ENCODE data around the gene PAOX. TPM values are rescaled to one million over a fixed set of nuclear protein-coding genes. Genes with fewer than 3 reads are reported as not detected.
"Not testable (repeated sequence)": the region's sequence is repeated elsewhere in the genome, so short reads cannot be mapped to it uniquely, and the experiment has no call there.

Gene PAOX
- total RNA-seq, 1 donor from 2014 or later, result 9.4 TPM

- Mint-ChIP-seq H3K27ac (no peak overlapping the region), H3K27me3 (no peaks in the 10 kb centered on the region)
Measured at GRCh38 chr10:133405272-133405671, 26.2 kb downstream of the PAOX start.

GRCh38 chr10:133405844-133406527 is 26.9 kb downstream of the PAOX start:
- no peak overlapping the region for H3K27ac Mint-ChIP-seq
- intact Hi-C loops (cut with micrococcal nuclease), result no loop called here
- DNase-seq, result no peak
- peaks cover 82% of the 10 kb centered on the region for H3K36me3 Mint-ChIP-seq (ENCODE audit: low read depth)
- no peak overlapping the region for H3K4me3 Mint-ChIP-seq
- peaks cover 20% of the 10 kb centered on the region for H3K9me3 Mint-ChIP-seq
- peaks cover 24% of the 10 kb centered on the region for H3K4me1 Mint-ChIP-seq
- H3K27me3 Mint-ChIP-seq, result no peaks in the 10 kb centered on the region

More at GRCh38 chr10:133405272-133405671, 26.2 kb downstream of the PAOX start:
- Mint-ChIP-seq H3K4me1 (peaks cover 31% of the 10 kb centered on the region), H3K9me3 (peaks cover 20% of the 10 kb centered on the region), H3K4me3 (no peak overlapping the region), H3K36me3 (ENCODE audit: low read depth) (peaks cover 79% of the 10 kb centered on the region)
- intact Hi-C loops (cut with micrococcal nuclease), result no loop called here
- DNase-seq, result no peak

GRCh38 chr10:133411523-133412380 is 32.7 kb downstream of the PAOX start:
- H3K4me3 Mint-ChIP-seq, result no peak overlapping the region
- intact Hi-C loops (cut with micrococcal nuclease), result no loop called here
- DNase-seq, result no peak
- H3K9me3 Mint-ChIP-seq, result peaks cover 45% of the 10 kb centered on the region
- H3K27ac Mint-ChIP-seq, result no peak overlapping the region
- H3K27me3 Mint-ChIP-seq, result no peaks in the 10 kb centered on the region
- peaks cover 86% of the 10 kb centered on the region for H3K36me3 Mint-ChIP-seq (ENCODE audit: low read depth)
- peaks cover 3% of the 10 kb centered on the region for H3K4me1 Mint-ChIP-seq

GRCh38 chr10:133412381-133412711 is 33.3 kb downstream of the PAOX start:
- Mint-ChIP-seq H3K36me3 (ENCODE audit: low read depth) (peaks cover 80% of the 10 kb centered on the region), H3K4me3 (no peak overlapping the region), H3K4me1 (peaks cover 3% of the 10 kb centered on the region), H3K9me3 (peaks cover 45% of the 10 kb centered on the region), H3K27me3 (no peaks in the 10 kb centered on the region), H3K27ac (no peak overlapping the region)
- intact Hi-C loops (cut with micrococcal nuclease), result no loop called here
- no peak for DNase-seq

GRCh38 chr10:133414401-133414800 is 35.3 kb downstream of the PAOX start:
- DNase-seq; H3K4me1 Mint-ChIP-seq; H3K27ac Mint-ChIP-seq; intact Hi-C loops (cut with micrococcal nuclease); H3K27me3 Mint-ChIP-seq; H3K4me3 Mint-ChIP-seq: not testable (repeated sequence)
- Mint-ChIP-seq H3K36me3 (ENCODE audit: low read depth) (peaks cover 64% of the 10 kb centered on the region), H3K9me3 (peaks cover 30% of the 10 kb centered on the region)

GRCh38 chr10:133415752-133416151 is 36.7 kb downstream of the PAOX start:
- H3K36me3 Mint-ChIP-seq (ENCODE audit: low read depth), result peaks cover 54% of the 10 kb centered on the region
- no peaks in the 10 kb centered on the region for H3K4me1 Mint-ChIP-seq
- H3K9me3 Mint-ChIP-seq, result peaks cover 25% of the 10 kb centered on the region
- DNase-seq, result no peak
- no peak overlapping the region for H3K27ac Mint-ChIP-seq
- H3K4me3 Mint-ChIP-seq, result no peak overlapping the region
- H3K27me3 Mint-ChIP-seq, result no peaks in the 10 kb centered on the region
- intact Hi-C loops (cut with micrococcal nuclease), result no loop called here

GRCh38 chr10:133418289-133418993 is 39.4 kb downstream of the PAOX start:
- peaks cover 3% of the 10 kb centered on the region for H3K27me3 Mint-ChIP-seq
- peaks cover 32% of the 10 kb centered on the region for H3K36me3 Mint-ChIP-seq (ENCODE audit: low read depth)
- H3K9me3 Mint-ChIP-seq, result peaks cover 13% of the 10 kb centered on the region
- no peaks in the 10 kb centered on the region for H3K4me1 Mint-ChIP-seq
- no peak overlapping the region for H3K27ac Mint-ChIP-seq
- intact Hi-C loops (cut with micrococcal nuclease), result no loop called here
- DNase-seq, result no peak
- no peak overlapping the region for H3K4me3 Mint-ChIP-seq

GRCh38 chr10:133419211-133419950 is 40.3 kb downstream of the PAOX start:
- peaks cover 11% of the 10 kb centered on the region for H3K9me3 Mint-ChIP-seq
- H3K27me3 Mint-ChIP-seq, result peaks cover 4% of the 10 kb centered on the region
- peaks cover 25% of the 10 kb centered on the region for H3K36me3 Mint-ChIP-seq (ENCODE audit: low read depth)
- H3K4me1 Mint-ChIP-seq, result no peaks in the 10 kb centered on the region
- no peak for DNase-seq
- H3K4me3 Mint-ChIP-seq, result no peak overlapping the region
- intact Hi-C loops (cut with micrococcal nuclease), result no loop called here
- H3K27ac Mint-ChIP-seq, result no peak overlapping the region

GRCh38 chr10:133420028-133420427 is 41.0 kb downstream of the PAOX start:
- DNase-seq, result no peak
- H3K9me3 Mint-ChIP-seq, result peaks cover 11% of the 10 kb centered on the region
- H3K4me3 Mint-ChIP-seq, result no peak overlapping the region
- peaks cover 20% of the 10 kb centered on the region for H3K36me3 Mint-ChIP-seq (ENCODE audit: low read depth)
- H3K4me1 Mint-ChIP-seq, result no peaks in the 10 kb centered on the region
- peaks cover 4% of the 10 kb centered on the region for H3K27me3 Mint-ChIP-seq
- no peak overlapping the region for H3K27ac Mint-ChIP-seq
- intact Hi-C loops (cut with micrococcal nuclease), result no loop called here

- Mint-ChIP-seq H3K36me3 (ENCODE audit: low read depth) (peaks cover 15% of the 10 kb centered on the region), H3K9me3 (peaks cover 6% of the 10 kb centered on the region), H3K27ac (no peak overlapping the region), H3K27me3 (peaks cover 4% of the 10 kb centered on the region), H3K4me1 (no peaks in the 10 kb centered on the region), H3K4me3 (no peak overlapping the region)
- DNase-seq, result no peak
- intact Hi-C loops (cut with micrococcal nuclease), result no loop called here
Measured at GRCh38 chr10:133420579-133420978, 41.5 kb downstream of the PAOX start.

GRCh38 chr10:133421336-133422222 is 42.5 kb downstream of the PAOX start:
- H3K36me3 Mint-ChIP-seq (ENCODE audit: low read depth), result peaks cover 9% of the 10 kb centered on the region
- DNase-seq, result no peak
- intact Hi-C loops (cut with micrococcal nuclease), result no loop called here
- H3K27ac Mint-ChIP-seq, result no peak overlapping the region
- H3K4me1 Mint-ChIP-seq, result no peaks in the 10 kb centered on the region
- H3K27me3 Mint-ChIP-seq, result peaks cover 4% of the 10 kb centered on the region
- no peaks in the 10 kb centered on the region for H3K9me3 Mint-ChIP-seq
- H3K4me3 Mint-ChIP-seq, result no peak overlapping the region

- Mint-ChIP-seq H3K27ac (no peak overlapping the region), H3K4me1 (no peaks in the 10 kb centered on the region), H3K9me3 (no peaks in the 10 kb centered on the region), H3K36me3 (ENCODE audit: low read depth) (peaks cover 9% of the 10 kb centered on the region), H3K27me3 (peaks cover 4% of the 10 kb centered on the region), H3K4me3 (no peak overlapping the region)
- intact Hi-C loops (cut with micrococcal nuclease), result no loop called here
- no peak for DNase-seq
Measured at GRCh38 chr10:133422223-133422806, 43.3 kb downstream of the PAOX start.

Data from activated CD4-positive, alpha-beta T cell treated with anti-CD3 and anti-CD28 coated beads, Interleukin-2, amount 10 ng/mL, durations not matched to agents 24 days and 14 days (primary cell).